HG02885 (cell line): Measurements from ENCODE around the gene ZNF502.

ENCODE experiments used
- ATAC-seq: cut with Tn5 transposase; IDR thresholded peaks from one replicate; pipeline ENCODE4 v1.9.1; 2021; ENCODE audit warnings: mild to moderate bottlenecking; ENCODE audit not compliant: unreplicated experiment, poor library complexity

The ZNF502 gene

GRCh38 chr3:44762690-44763089 lies 50.2 kb downstream of the ZNF502 start:
- ATAC-seq = no peak

- ATAC-seq = no peak
These were observed 51.8 kb downstream of the ZNF502 start for GRCh38 chr3:44764248-44764647.

GRCh38 chr3:44771424-44772098 lies 59.1 kb downstream of the ZNF502 start:
- ATAC-seq = no peak

GRCh38 chr3:44772099-44772442 lies 59.6 kb downstream of the ZNF502 start:
- ATAC-seq = no peak
